Endothelial cell of umbilical vein (primary cell): ENCODE results near the gene SLC23A2. TPM values are rescaled to one million over a fixed set of nuclear protein-coding genes. Genes with fewer than 3 reads are reported as not detected.

Experiments
- BruUV-seq: library from RNA; stranded (reverse); fragments of 400-500 nt; replicated peaks from 2 replicates; lab custom pipeline; 2021; lab: Mats Ljungman, UMichigan
- CTCF ChIA-PET: fragments of 300-600, 350-600 bp; sonication (Branson Sonifier 250); formaldehyde crosslinking; loops from one replicate; lab custom pipeline; 2021; ENCODE audit warnings: antibody characterized with exemption, inconsistent platforms; lab: Charles Lee
- POLR2A ChIA-PET: fragments of 300-600, 350-600 bp; sonication (Branson Sonifier 250); formaldehyde crosslinking; loops from one replicate; lab custom pipeline; 2021; ENCODE audit warnings: antibody characterized with exemption, inconsistent platforms; lab: Charles Lee
- DNase-seq: peaks from one replicate; pipeline ENCODE4 v3.0.0-alpha.2; 2011; ENCODE audit warnings: low read depth, low spot score
- FAIRE-seq: peaks from 2 replicates; lab custom pipeline; 2011; peaks lifted over from hg19 to GRCh38; lab: Jason Lieb, UNC
- H2AFZ ChIP-seq: 2 replicates; pipeline ENCODE4 v1.6.0; 2012; ENCODE audit warnings: low read depth, low read length, control low read depth, inconsistent platforms
- H3K27ac ChIP-seq: 2 replicates; pipeline ENCODE4 v1.5.1; 2011; ENCODE audit warnings: low read depth, mild to moderate bottlenecking, control low read depth, low read length, moderate library complexity; ENCODE audit not compliant: insufficient read depth
- H3K27me3 ChIP-seq, 2 experiments: 2 replicates each; pipeline versions ENCODE4 v1.6.0 to v1.6.1; 2011; ENCODE audit warnings: low read length in 2 of 2, mixed read lengths in 1 of 2; ENCODE audit not compliant: control insufficient read depth in 2 of 2, insufficient read depth in 2 of 2
- H3K36me3 ChIP-seq, 2 experiments: 2 replicates in 1 of 2; 3 replicates in 1 of 2; pipeline ENCODE4 v1.5.1; 2011; ENCODE audit warnings: low read length in 2 of 2, mild to moderate bottlenecking in 1 of 2, moderate library complexity in 1 of 2; ENCODE audit not compliant: control insufficient read depth in 2 of 2, insufficient read depth in 2 of 2; ENCODE audit errors: extremely low read depth in 1 of 2
- H3K4me1 ChIP-seq: 3 replicates; pipeline ENCODE4 v1.5.1; 2011; ENCODE audit warnings: mild to moderate bottlenecking, low read length; ENCODE audit not compliant: control insufficient read depth, insufficient read depth; ENCODE audit errors: extremely low read depth
- H3K4me2 ChIP-seq: 2 replicates; pipeline ENCODE4 v1.6.1; 2011; ENCODE audit warnings: low read length, control low read depth, mixed read lengths; ENCODE audit not compliant: insufficient read depth
- H3K4me3 ChIP-seq, 3 experiments: fragments of 200-600 bp in 1 of 3; sonication (generic), shearing (Covaris generic) in 1 of 3; replicated peaks in 1 of 3; 2 replicates each; pipeline ENCODE4 v1.5.1; 2011 to 2016; ENCODE audit warnings: control low read depth in 3 of 3, low read length in 3 of 3, mild to moderate bottlenecking in 2 of 3, inconsistent platforms in 1 of 3, low read depth in 1 of 3, moderate library complexity in 1 of 3; ENCODE audit not compliant: insufficient read depth in 1 of 3
- H3K79me2 ChIP-seq: 2 replicates; pipeline ENCODE4 v1.6.0; 2012; ENCODE audit warnings: low read length, inconsistent platforms; ENCODE audit not compliant: control insufficient read depth, insufficient read depth
- H3K9ac ChIP-seq: replicated peaks from 2 replicates; pipeline ENCODE3; 2011; ENCODE audit warnings: low read length, control low read depth; ENCODE audit not compliant: insufficient read depth; ENCODE audit errors: extremely low read depth
- H3K9me1 ChIP-seq: replicated peaks from 3 replicates; pipeline ENCODE4 v1.6.0; 2011; ENCODE audit warnings: mild to moderate bottlenecking, low read length; ENCODE audit not compliant: control insufficient read depth, insufficient read depth; ENCODE audit errors: extremely low read depth
- H3K9me3 ChIP-seq: replicated peaks from 2 replicates; pipeline ENCODE4 v1.5.1; 2012; ENCODE audit warnings: low read length, inconsistent platforms; ENCODE audit not compliant: control insufficient read depth, insufficient read depth
- H4K20me1 ChIP-seq: replicated peaks from 2 replicates; pipeline ENCODE3; 2011; ENCODE audit warnings: mild to moderate bottlenecking, low read length; ENCODE audit not compliant: control insufficient read depth, insufficient read depth; ENCODE audit errors: extremely low read depth
- EZH2 ChIP-seq: IDR thresholded peaks from 2 replicates; pipeline ENCODE4 v1.6.1; 2012; ENCODE audit warnings: borderline replicate concordance, low read depth, mild to moderate bottlenecking, moderate library complexity, low read length, inconsistent platforms; ENCODE audit not compliant: severe bottlenecking
- FOS ChIP-seq: IDR thresholded peaks from 2 replicates; pipeline ENCODE4 v1.6.1; 2011; ENCODE audit warnings: mild to moderate bottlenecking, low read length, moderate library complexity, borderline replicate concordance; ENCODE audit not compliant: insufficient read depth
- GATA2 ChIP-seq: IDR thresholded peaks from 2 replicates; pipeline ENCODE4 v1.7.0; 2011; ENCODE audit warnings: low read depth, mild to moderate bottlenecking, moderate library complexity, mixed read lengths, low read length; ENCODE audit not compliant: insufficient read length, insufficient read depth
- JUN ChIP-seq: IDR thresholded peaks from 2 replicates; pipeline ENCODE4 v1.6.1; 2011; ENCODE audit warnings: borderline replicate concordance, low read depth; ENCODE audit not compliant: insufficient read length, insufficient read depth
- MYC ChIP-seq: IDR thresholded peaks from one replicate; pipeline ENCODE4 v1.6.1; 2011; ENCODE audit warnings: mild to moderate bottlenecking, low read depth, low read length
- POLR2A ChIP-seq: IDR thresholded peaks from 2 replicates; pipeline ENCODE4 v1.6.1; 2012; ENCODE audit warnings: low read depth, mild to moderate bottlenecking, control low read depth, low read length
- POLR2AphosphoS5 ChIP-seq: IDR thresholded peaks from 2 replicates; pipeline ENCODE4 v1.6.1; 2012; ENCODE audit warnings: low read depth, mild to moderate bottlenecking, control low read depth, low read length, moderate library complexity; ENCODE audit not compliant: insufficient read depth
- dilution Hi-C: fragments of 300-500 bp; cut with MboI; formaldehyde crosslinking; loops from one replicate; pipeline ENCODE4 v1.15.0; 2019; ENCODE audit warnings: low sequenced_read_pairs; ENCODE audit not compliant: extremely low pct_ligation_motif_present
- intact Hi-C: fragments of 100-400 bp; cut with micrococcal nuclease; formaldehyde crosslinking; loops from one replicate; pipeline ENCODE4 v1.10.0; 2022
- polyA plus RNA-seq, 4 experiments: library from polyadenylated mRNA; depleted of rRNA in 3 of 4; stranded (reverse) in 3 of 4; unstranded in 1 of 4; fragments of >200 nt; gene quantifications; 2 replicates each; pipeline versions ENCODE4 v1.2.1 to v1.2.3, GENCODE V29; 2011 to 2012; ENCODE audit warnings: missing spikeins in 1 of 4
- total RNA-seq: library from RNA; stranded (reverse); gene quantifications from 2 replicates; pipeline ENCODE4 v1.2.3, GENCODE V29; 2021
- TF ChIP-seq, protein P1 (sequence below): IDR thresholded peaks from 2 replicates; pipeline ENCODE4 v1.6.1; 2011; ENCODE audit not compliant: insufficient read depth, insufficient read length
- TF ChIP-seq, protein P2 (sequence below), 2 donors: IDR thresholded peaks; 1 replicate in 1 of 2; 2 replicates in 1 of 2; pipeline ENCODE4 v1.5.1; 2011; ENCODE audit warnings: low read length in 2 of 2, mild to moderate bottlenecking in 2 of 2, moderate library complexity in 2 of 2, control low read depth in 1 of 2, inconsistent platforms in 1 of 2, low read depth in 1 of 2; ENCODE audit not compliant: insufficient read depth in 1 of 2; ENCODE audit errors: extremely low read depth in 1 of 2

Gene SLC23A2
- total and polyA plus RNA-seq, 2 donors (not counting 3 experiments of a cell fraction or from before 2014, with no cell fraction given) = 24.4 to 24.5 TPM

DNA sequence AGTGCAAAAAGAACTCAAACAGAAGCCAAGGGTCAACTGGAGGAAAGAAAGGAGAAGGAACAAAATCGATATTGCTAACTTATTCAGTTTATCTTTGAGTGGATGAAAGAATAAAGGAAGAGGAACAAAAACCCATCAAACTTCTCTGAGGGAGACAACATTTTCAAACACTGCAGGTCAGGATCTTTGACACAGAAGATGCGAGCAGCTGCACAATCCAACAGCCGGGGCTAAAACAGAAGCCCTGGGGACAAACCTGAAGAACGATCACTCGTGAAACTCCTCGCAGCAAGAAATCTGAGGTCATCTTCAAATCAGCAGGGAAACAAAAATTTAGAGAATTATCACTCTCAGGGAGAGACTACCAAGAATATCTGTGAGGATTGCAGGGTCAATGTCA is 14.2 kb downstream of the SLC23A2 start:
- no peak for TF ChIP-seq EZH2
- H3K9me3 ChIP-seq = no peaks in the 10 kb centered on the region
- ChIA-PET POLR2A (no interaction called here), CTCF (no interaction called here)
- H3K27me3 ChIP-seq = no peaks in the 10 kb centered on the region
- H3K27ac ChIP-seq = no peak overlapping the region
- intact Hi-C loops (no loop called here), dilution Hi-C loops (no loop called here)
- FAIRE-seq = no peak
- no peaks in the 10 kb centered on the region for H3K4me1 ChIP-seq
- DNase-seq = no peak
- H3K4me2 ChIP-seq = no peak overlapping the region
- peaks cover 6% of the 10 kb centered on the region for H3K79me2 ChIP-seq
- H3K4me3 ChIP-seq = no peak overlapping the region
- H3K9me1 ChIP-seq = peaks cover 2% of the 10 kb centered on the region
- no peaks in the 10 kb centered on the region for H4K20me1 ChIP-seq
- H3K36me3 ChIP-seq = no peaks in the 10 kb centered on the region
- no peak overlapping the region for H3K9ac ChIP-seq
- BruUV-seq = no TSS peak
- H2AFZ ChIP-seq = no peak overlapping the region

DNA sequence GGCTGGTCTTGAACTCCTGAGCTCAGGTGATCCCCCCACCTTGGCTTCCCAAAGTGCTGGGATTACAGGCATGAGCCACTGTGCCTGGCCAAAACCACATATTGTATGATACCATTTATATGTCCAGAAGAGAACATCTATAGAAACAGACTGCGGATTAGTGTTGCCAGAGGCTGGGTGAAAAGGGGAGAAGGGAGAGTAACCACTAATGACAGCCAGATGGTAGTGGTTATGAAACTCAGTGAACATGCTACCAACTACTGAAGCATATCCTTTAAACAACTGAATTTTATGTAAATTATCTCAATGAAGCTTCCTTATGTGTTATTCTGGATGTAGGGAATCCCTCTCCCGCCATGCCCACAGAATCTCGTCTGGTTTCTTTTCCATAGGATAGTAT is 15.7 kb downstream of the SLC23A2 start:
- H3K27ac ChIP-seq = no peak overlapping the region
- POLR2A ChIA-PET = interaction anchor here (0.7 kb wide), 1 partner anchor 34 kb away, joined by 7 read pairs; no protein-coding TSS in a partner anchor
- TF ChIP-seq POLR2AphosphoS5 (no peak), GATA2 (no peak), JUN (no peak), FOS (no peak), MYC (no peak), EZH2 (no peak), POLR2A (no peak)
- TF ChIP-seq, protein P1, sequence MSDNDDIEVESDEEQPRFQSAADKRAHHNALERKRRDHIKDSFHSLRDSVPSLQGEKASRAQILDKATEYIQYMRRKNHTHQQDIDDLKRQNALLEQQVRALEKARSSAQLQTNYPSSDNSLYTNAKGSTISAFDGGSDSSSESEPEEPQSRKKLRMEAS = no peak
- TF ChIP-seq, protein P2, sequence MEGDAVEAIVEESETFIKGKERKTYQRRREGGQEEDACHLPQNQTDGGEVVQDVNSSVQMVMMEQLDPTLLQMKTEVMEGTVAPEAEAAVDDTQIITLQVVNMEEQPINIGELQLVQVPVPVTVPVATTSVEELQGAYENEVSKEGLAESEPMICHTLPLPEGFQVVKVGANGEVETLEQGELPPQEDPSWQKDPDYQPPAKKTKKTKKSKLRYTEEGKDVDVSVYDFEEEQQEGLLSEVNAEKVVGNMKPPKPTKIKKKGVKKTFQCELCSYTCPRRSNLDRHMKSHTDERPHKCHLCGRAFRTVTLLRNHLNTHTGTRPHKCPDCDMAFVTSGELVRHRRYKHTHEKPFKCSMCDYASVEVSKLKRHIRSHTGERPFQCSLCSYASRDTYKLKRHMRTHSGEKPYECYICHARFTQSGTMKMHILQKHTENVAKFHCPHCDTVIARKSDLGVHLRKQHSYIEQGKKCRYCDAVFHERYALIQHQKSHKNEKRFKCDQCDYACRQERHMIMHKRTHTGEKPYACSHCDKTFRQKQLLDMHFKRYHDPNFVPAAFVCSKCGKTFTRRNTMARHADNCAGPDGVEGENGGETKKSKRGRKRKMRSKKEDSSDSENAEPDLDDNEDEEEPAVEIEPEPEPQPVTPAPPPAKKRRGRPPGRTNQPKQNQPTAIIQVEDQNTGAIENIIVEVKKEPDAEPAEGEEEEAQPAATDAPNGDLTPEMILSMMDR (IDR thresholded peaks at IDR 0.05; ENCODE audit: extremely low read depth in 1 of 2, insufficient read depth in 1 of 2, low read depth in 1 of 2, low read length in 2 of 2) = no peak
- CTCF ChIA-PET = no interaction called here
- no peak overlapping the region for H3K4me3 ChIP-seq
- no peaks in the 10 kb centered on the region for H3K9me3 ChIP-seq
- peaks cover 8% of the 10 kb centered on the region for H3K79me2 ChIP-seq
- H3K36me3 ChIP-seq = no peaks in the 10 kb centered on the region
- no TSS peak for BruUV-seq
- no peak overlapping the region for H2AFZ ChIP-seq
- H3K4me1 ChIP-seq = no peaks in the 10 kb centered on the region
- dilution Hi-C loops (no loop called here), intact Hi-C loops (no loop called here)
- no peak for FAIRE-seq
- no peak for DNase-seq
- no peaks in the 10 kb centered on the region for H3K27me3 ChIP-seq
- H4K20me1 ChIP-seq = no peaks in the 10 kb centered on the region
- no peak overlapping the region for H3K4me2 ChIP-seq
- peaks cover 2% of the 10 kb centered on the region for H3K9me1 ChIP-seq
- H3K9ac ChIP-seq = no peak overlapping the region
